MG63 (cell line): ENCODE results near the gene NBDY. TPM values are rescaled to one million over a fixed set of nuclear protein-coding genes. Genes with fewer than 3 reads are reported as not detected.
"Not testable (repeated sequence)": the region's sequence is repeated elsewhere in the genome, so short reads cannot be mapped to it uniquely, and the experiment has no call there.

Experiments used
- DNase-seq: peaks from one replicate; pipeline ENCODE4 v3.0.0-alpha.2; 2020
- H3K27me3 ChIP-seq: fragments of 250-450 bp; sonication (Bioruptor Pico); 2 replicates; pipeline ENCODE4 v1.5.1; 2020; ENCODE audit warnings: mild to moderate bottlenecking, moderate library complexity
- H3K36me3 ChIP-seq: fragments of 250-450 bp; sonication (Bioruptor Pico); 2 replicates; pipeline ENCODE4 v1.5.1; 2020; ENCODE audit warnings: mild to moderate bottlenecking, moderate library complexity
- H3K4me3 ChIP-seq: fragments of 250-450 bp; sonication (Bioruptor Pico); 2 replicates; pipeline ENCODE4 v1.5.1; 2020; ENCODE audit warnings: mild to moderate bottlenecking, moderate library complexity
- H3K9me3 ChIP-seq: fragments of 250-450 bp; sonication (Bioruptor Pico); 2 replicates; pipeline ENCODE4 v1.5.1; 2020; ENCODE audit warnings: mild to moderate bottlenecking, moderate library complexity
- total RNA-seq: library from RNA; depleted of rRNA; stranded (reverse); fragments of >200 nt; shearing (Covaris generic); gene quantifications from 2 replicates; pipeline ENCODE4 v1.2.3, GENCODE V29; 2014; ENCODE audit warnings: low replicate concordance

Gene NBDY
- total RNA-seq, 1 experiment from 2014 or later: 5.4 TPM

GRCh38 chrX:56762220-56762619 is 33.2 kb downstream of the NBDY start:
- DNase-seq: no peak
- Histone ChIP-seq H3K36me3 (no peaks in the 10 kb centered on the region), H3K4me3 (no peak overlapping the region), H3K27me3 (no peaks in the 10 kb centered on the region), H3K9me3 (no peaks in the 10 kb centered on the region)

- H3K27me3 ChIP-seq: no peaks in the 10 kb centered on the region
- H3K9me3 ChIP-seq: no peaks in the 10 kb centered on the region
- H3K36me3 ChIP-seq: no peaks in the 10 kb centered on the region
- DNase-seq: no peak
- no peak overlapping the region for H3K4me3 ChIP-seq
Measured at GRCh38 chrX:56762707-56763555, 33.9 kb downstream of the NBDY start.

GRCh38 chrX:56763556-56764152 is 34.6 kb downstream of the NBDY start:
- no peak overlapping the region for H3K4me3 ChIP-seq
- no peaks in the 10 kb centered on the region for H3K36me3 ChIP-seq
- DNase-seq: no peak
- H3K9me3 ChIP-seq: no peaks in the 10 kb centered on the region
- no peaks in the 10 kb centered on the region for H3K27me3 ChIP-seq

GRCh38 chrX:56764153-56764974 is 35.3 kb downstream of the NBDY start:
- Histone ChIP-seq H3K27me3 (no peaks in the 10 kb centered on the region), H3K36me3 (no peaks in the 10 kb centered on the region), H3K9me3 (no peaks in the 10 kb centered on the region), H3K4me3 (no peak overlapping the region)
- no peak for DNase-seq

GRCh38 chrX:56764975-56765791 is 36.1 kb downstream of the NBDY start:
- DNase-seq: no peak
- Histone ChIP-seq H3K9me3 (no peaks in the 10 kb centered on the region), H3K27me3 (no peaks in the 10 kb centered on the region), H3K4me3 (no peak overlapping the region), H3K36me3 (no peaks in the 10 kb centered on the region)

- no peaks in the 10 kb centered on the region for H3K36me3 ChIP-seq
- DNase-seq: no peak
- no peaks in the 10 kb centered on the region for H3K27me3 ChIP-seq
- no peak overlapping the region for H3K4me3 ChIP-seq
- no peaks in the 10 kb centered on the region for H3K9me3 ChIP-seq
Measured at GRCh38 chrX:56765811-56766553, 36.9 kb downstream of the NBDY start.

GRCh38 chrX:56766554-56767347 is 37.7 kb downstream of the NBDY start:
- Histone ChIP-seq H3K4me3 (no peak overlapping the region), H3K9me3 (no peaks in the 10 kb centered on the region), H3K36me3 (no peaks in the 10 kb centered on the region), H3K27me3 (no peaks in the 10 kb centered on the region)
- no peak for DNase-seq

- not testable (repeated sequence) for H3K4me3 ChIP-seq, H3K27me3 ChIP-seq, DNase-seq, H3K9me3 ChIP-seq, H3K36me3 ChIP-seq
Measured at GRCh38 chrX:56767348-56768119, 38.5 kb downstream of the NBDY start.

GRCh38 chrX:56768120-56768660 is 39.1 kb downstream of the NBDY start:
- H3K9me3 ChIP-seq, DNase-seq, H3K4me3 ChIP-seq, H3K36me3 ChIP-seq, H3K27me3 ChIP-seq: not testable (repeated sequence)

GRCh38 chrX:56772675-56773521 is 43.9 kb downstream of the NBDY start:
- H3K9me3 ChIP-seq, H3K27me3 ChIP-seq, H3K4me3 ChIP-seq, DNase-seq, H3K36me3 ChIP-seq: not testable (repeated sequence)

GRCh38 chrX:56773522-56774060 is 44.5 kb downstream of the NBDY start:
- H3K27me3 ChIP-seq, H3K4me3 ChIP-seq, H3K36me3 ChIP-seq, H3K9me3 ChIP-seq, DNase-seq: not testable (repeated sequence)

- H3K27me3 ChIP-seq, DNase-seq, H3K4me3 ChIP-seq, H3K9me3 ChIP-seq, H3K36me3 ChIP-seq: not testable (repeated sequence)
Measured at GRCh38 chrX:56778099-56778923, 49.3 kb downstream of the NBDY start.
